Natural killer cell (primary cell): ENCODE results near the gene ARG1. TPM values are rescaled to one million over a fixed set of nuclear protein-coding genes. Genes with fewer than 3 reads are reported as not detected.

Experiments used
- ATAC-seq, 3 donors: fragments of 150-1000 bp in 2 of 3; fragments of 200-7000 bp in 1 of 3; cut with Tn5 transposase; 1 replicate in 1 of 3; 2 replicates in 2 of 3; pipeline ENCODE4 v1.10.0; 2021; ENCODE audit warnings: mild to moderate bottlenecking in 2 of 3, moderate library complexity in 2 of 3
- DNase-seq, 2 donors: peaks; one replicate each; pipeline versions ENCODE4 v3.0.0 to v3.0.0-alpha.2; 2013 to 2021; ENCODE audit warnings: mixed read lengths in 1 of 2
- H3K27ac ChIP-seq: one replicate; pipeline ENCODE4 v1.5.1; 2013; ENCODE audit warnings: mild to moderate bottlenecking, low read length
- H3K27me3 ChIP-seq: one replicate; pipeline ENCODE4 v1.6.1; 2013; ENCODE audit warnings: low read length; ENCODE audit not compliant: control insufficient read depth, insufficient read depth
- H3K36me3 ChIP-seq: one replicate; pipeline ENCODE4 v1.6.1; 2013; ENCODE audit warnings: low read length; ENCODE audit not compliant: control insufficient read depth, insufficient read depth
- H3K4me1 ChIP-seq: one replicate; pipeline ENCODE4 v1.6.1; 2013; ENCODE audit warnings: low read length; ENCODE audit not compliant: control insufficient read depth, insufficient read depth
- H3K4me3 ChIP-seq: one replicate; pipeline ENCODE4 v1.5.1; 2013; ENCODE audit warnings: low read length
- H3K9me3 ChIP-seq: one replicate; pipeline ENCODE4 v1.6.1; 2013; ENCODE audit warnings: low read length; ENCODE audit not compliant: control insufficient read depth, insufficient read depth
- H3K27ac Mint-ChIP-seq, 2 donors: one replicate each; pipeline ENCODE4 v1.8.0; 2022; ENCODE audit warnings: mild to moderate bottlenecking in 2 of 2, mixed read lengths in 2 of 2, moderate library complexity in 1 of 2
- H3K27me3 Mint-ChIP-seq, 2 donors: one replicate each; pipeline ENCODE4 v1.8.0; 2022; ENCODE audit warnings: low read depth in 2 of 2, mixed read lengths in 2 of 2
- H3K36me3 Mint-ChIP-seq: one replicate; pipeline ENCODE4 v1.8.0; 2022; ENCODE audit warnings: mixed read lengths
- H3K4me1 Mint-ChIP-seq, 2 donors: one replicate each; pipeline ENCODE4 v1.8.0; 2022; ENCODE audit warnings: mixed read lengths in 2 of 2
- H3K4me3 Mint-ChIP-seq: one replicate; pipeline ENCODE4 v1.8.0; 2022; ENCODE audit warnings: mild to moderate bottlenecking, moderate library complexity, mixed read lengths
- H3K9me3 Mint-ChIP-seq, 2 donors: one replicate each; pipeline ENCODE4 v1.8.0; 2022; ENCODE audit warnings: mixed read lengths in 2 of 2
- WGBS: methylation state at CpG from one replicate; pipeline ENCODE4 v1.1.7; 2013; ENCODE audit warnings: missing lambda C conversion rate; ENCODE audit not compliant: insufficient coverage; 5-methylcytosine and 5-hydroxymethylcytosine counted together
- intact Hi-C: fragments of 100-400 bp; cut with micrococcal nuclease; formaldehyde crosslinking; loops from one replicate; pipeline ENCODE4 v1.14.2; 2022
- total RNA-seq, 4 donors: library from RNA; stranded (reverse); fragments of 120-200 nt in 1 of 4; gene quantifications; one replicate each; pipeline versions ENCODE4 v1.2.3 to v1.2.4, GENCODE V29; 2013 to 2022
- TF ChIP-seq, protein P1 (sequence below): fragments of 200-600 bp; IDR thresholded peaks from one replicate; pipeline ENCODE4 v1.8.0; 2022; ENCODE audit warnings: antibody characterized with exemption

Gene ARG1
- total RNA-seq, 3 donors from 2014 or later (not counting 1 experiment from before 2014, with no cell fraction given), result not detected

GRCh38 chr6:131575834-131576478 lies 2.9 kb downstream of the ARG1 start:
- DNase-seq, result no peak
- Histone ChIP-seq H3K9me3 (no peaks in the 10 kb centered on the region), H3K36me3 (peaks cover 20% of the 10 kb centered on the region), H3K27me3 (no peaks in the 10 kb centered on the region), H3K27ac (no peak overlapping the region), H3K4me1 (no peaks in the 10 kb centered on the region), H3K4me3 (no peak overlapping the region)
- intact Hi-C loops, result no loop called here
- 93% methylated on average over 5 of the region's 5 CpGs for WGBS
- no peaks in the 10 kb centered on the region for H3K27me3 Mint-ChIP-seq
- no peaks in the 10 kb centered on the region for H3K4me1 Mint-ChIP-seq
- ATAC-seq, result no peak
- H3K9me3 Mint-ChIP-seq, result no peaks in the 10 kb centered on the region
- no peak overlapping the region for H3K27ac Mint-ChIP-seq
- TF ChIP-seq, protein P1, sequence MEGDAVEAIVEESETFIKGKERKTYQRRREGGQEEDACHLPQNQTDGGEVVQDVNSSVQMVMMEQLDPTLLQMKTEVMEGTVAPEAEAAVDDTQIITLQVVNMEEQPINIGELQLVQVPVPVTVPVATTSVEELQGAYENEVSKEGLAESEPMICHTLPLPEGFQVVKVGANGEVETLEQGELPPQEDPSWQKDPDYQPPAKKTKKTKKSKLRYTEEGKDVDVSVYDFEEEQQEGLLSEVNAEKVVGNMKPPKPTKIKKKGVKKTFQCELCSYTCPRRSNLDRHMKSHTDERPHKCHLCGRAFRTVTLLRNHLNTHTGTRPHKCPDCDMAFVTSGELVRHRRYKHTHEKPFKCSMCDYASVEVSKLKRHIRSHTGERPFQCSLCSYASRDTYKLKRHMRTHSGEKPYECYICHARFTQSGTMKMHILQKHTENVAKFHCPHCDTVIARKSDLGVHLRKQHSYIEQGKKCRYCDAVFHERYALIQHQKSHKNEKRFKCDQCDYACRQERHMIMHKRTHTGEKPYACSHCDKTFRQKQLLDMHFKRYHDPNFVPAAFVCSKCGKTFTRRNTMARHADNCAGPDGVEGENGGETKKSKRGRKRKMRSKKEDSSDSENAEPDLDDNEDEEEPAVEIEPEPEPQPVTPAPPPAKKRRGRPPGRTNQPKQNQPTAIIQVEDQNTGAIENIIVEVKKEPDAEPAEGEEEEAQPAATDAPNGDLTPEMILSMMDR, result no peak
- no peak overlapping the region for H3K4me3 Mint-ChIP-seq
- peaks cover 14% of the 10 kb centered on the region for H3K36me3 Mint-ChIP-seq

DNA sequence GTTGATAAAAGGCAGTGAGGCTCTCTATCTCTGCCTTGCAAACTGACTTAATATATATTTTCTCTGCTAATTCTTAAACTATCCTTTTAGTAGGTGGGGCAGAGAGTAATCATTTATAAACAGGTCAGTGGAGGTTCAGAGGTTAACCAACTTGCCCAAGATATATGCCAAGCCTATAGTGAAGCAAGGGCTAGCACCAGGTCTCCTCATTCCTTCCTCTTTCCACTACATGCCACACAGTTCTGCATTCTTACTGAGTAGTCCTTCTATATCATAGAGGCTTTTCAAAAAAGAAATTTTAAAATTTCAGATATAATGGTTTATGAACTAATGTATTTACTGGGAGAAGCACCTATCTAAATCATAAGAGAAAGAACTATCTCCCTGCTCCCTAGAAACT lies 8.5 kb downstream of the ARG1 start:
- H3K9me3 ChIP-seq, result no peaks in the 10 kb centered on the region
- Mint-ChIP-seq H3K4me3 (no peak overlapping the region), H3K27ac (no peak overlapping the region), H3K27me3 (no peaks in the 10 kb centered on the region), H3K9me3 (no peaks in the 10 kb centered on the region), H3K4me1 (peaks cover 0 to 4% of the 10 kb centered on the region in 2 donors), H3K36me3 (peaks cover 8% of the 10 kb centered on the region)
- DNase-seq (no peak), ATAC-seq (no peak)
- TF ChIP-seq, protein P1, result no peak
- H3K4me3 ChIP-seq, result no peak overlapping the region
- intact Hi-C loops, result no loop called here
- no peaks in the 10 kb centered on the region for H3K27me3 ChIP-seq
- no peak overlapping the region for H3K27ac ChIP-seq
- H3K36me3 ChIP-seq, result peaks cover 74% of the 10 kb centered on the region
- no peaks in the 10 kb centered on the region for H3K4me1 ChIP-seq

GRCh38 chr6:131586543-131586942 lies 13.5 kb downstream of the ARG1 start:
- intact Hi-C loops, result no loop called here
- TF ChIP-seq, protein P1, result no peak

DNA sequence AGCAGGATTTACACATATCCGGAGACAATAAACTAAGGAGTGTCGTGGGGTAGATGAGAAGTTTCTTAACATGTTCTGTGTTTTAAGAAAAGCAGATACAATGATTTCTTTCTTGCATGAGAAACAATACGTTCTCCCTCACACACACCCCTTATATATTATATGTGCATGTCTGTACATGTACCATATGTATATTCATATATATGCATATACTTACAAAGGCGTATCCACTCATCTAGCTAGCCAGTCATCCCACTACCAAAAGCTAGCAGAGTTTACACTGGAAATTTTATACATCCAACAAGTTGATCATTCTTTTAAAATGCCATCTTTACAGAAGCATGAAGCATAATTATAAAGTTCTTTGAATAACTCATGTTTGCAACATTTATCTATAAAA lies 14.9 kb downstream of the ARG1 start:
- Histone ChIP-seq H3K4me3 (no peak overlapping the region), H3K36me3 (peaks cover 94% of the 10 kb centered on the region), H3K27ac (no peak overlapping the region), H3K27me3 (no peaks in the 10 kb centered on the region), H3K9me3 (no peaks in the 10 kb centered on the region), H3K4me1 (no peaks in the 10 kb centered on the region)
- TF ChIP-seq, protein P1, result no peak
- Mint-ChIP-seq H3K36me3 (peaks cover 31% of the 10 kb centered on the region), H3K9me3 (no peaks in the 10 kb centered on the region), H3K27me3 (no peaks in the 10 kb centered on the region), H3K4me1 (no peaks in the 10 kb centered on the region), H3K27ac (no peak overlapping the region), H3K4me3 (no peak overlapping the region)
- DNase-seq, result no peak
- intact Hi-C loops, result no loop called here
- WGBS, result 100% methylated on average over 1 of the region's 4 CpGs
- ATAC-seq, result no peak

More at GRCh38 chr6:131586543-131586942, 13.5 kb downstream of the ARG1 start:
- H3K36me3 ChIP-seq, result peaks cover 93% of the 10 kb centered on the region
- Mint-ChIP-seq H3K27me3 (no peaks in the 10 kb centered on the region), H3K36me3 (peaks cover 26% of the 10 kb centered on the region), H3K9me3 (no peaks in the 10 kb centered on the region), H3K4me3 (no peak overlapping the region), H3K4me1 (peaks cover 0 to 4% of the 10 kb centered on the region in 2 donors), H3K27ac (no peak overlapping the region)
- ATAC-seq, result no peak
- no peaks in the 10 kb centered on the region for H3K27me3 ChIP-seq
- H3K4me1 ChIP-seq, result no peaks in the 10 kb centered on the region
- DNase-seq, result no peak
- no peak overlapping the region for H3K27ac ChIP-seq
- 94% methylated on average over 3 of the region's 4 CpGs for WGBS
- no peak overlapping the region for H3K4me3 ChIP-seq
- H3K9me3 ChIP-seq, result no peaks in the 10 kb centered on the region
